ENCODE results near the gene TMEM151B.

GRCh38 chr6:44309092-44309491 lies 38.8 kb downstream of the TMEM151B start:
- TF ChIP-seq POLR2A (IDR thresholded peaks at IDR 0.05; ENCODE audit: low read length) (no peak), GATA1 (IDR thresholded peaks at IDR 0.05; ENCODE audit: low read depth, low read length) (no peak)

All from erythroblast (primary cell).